HG02840 (cell line): Measurements from ENCODE around the gene SPECC1L.
"Not testable (repeated sequence)": the region's sequence is repeated elsewhere in the genome, so short reads cannot be mapped to it uniquely, and the experiment has no call there.

Source experiments
- ATAC-seq: cut with Tn5 transposase; IDR thresholded peaks from one replicate; pipeline ENCODE4 v1.9.1; 2021; ENCODE audit warnings: mild to moderate bottlenecking, moderate library complexity, moderate number of reproducible peaks; ENCODE audit not compliant: unreplicated experiment, low FRiP score

The SPECC1L gene

GRCh38 chr22:24270556-24271385 lies at the start of gene SPECC1L:
Gene SPECC1L (plus strand): TSS chr22:24270831. CDS start chr22:24302232, 31,401 bp downstream.
- ATAC-seq = peak; percentile 86

GRCh38 chr22:24224468-24224867 lies 46.2 kb upstream of the SPECC1L start:
- no peak for ATAC-seq

GRCh38 chr22:24225044-24225601 lies 45.5 kb upstream of the SPECC1L start:
- ATAC-seq = no peak

GRCh38 chr22:24225951-24226350 lies 44.7 kb upstream of the SPECC1L start:
- no peak for ATAC-seq

- no peak for ATAC-seq
Measured at GRCh38 chr22:24230911-24231656, 39.5 kb upstream of the SPECC1L start.

- ATAC-seq = no peak
Measured at GRCh38 chr22:24231706-24232105, 38.9 kb upstream of the SPECC1L start.

GRCh38 chr22:24232124-24232523 lies 38.5 kb upstream of the SPECC1L start:
- no peak for ATAC-seq

- no peak for ATAC-seq
Measured at GRCh38 chr22:24232725-24233124, 37.9 kb upstream of the SPECC1L start.

- no peak for ATAC-seq
Measured at GRCh38 chr22:24233235-24233634, 37.4 kb upstream of the SPECC1L start.

GRCh38 chr22:24233816-24234215 lies 36.8 kb upstream of the SPECC1L start:
- no peak for ATAC-seq

- ATAC-seq = no peak
Measured at GRCh38 chr22:24235315-24235714, 35.3 kb upstream of the SPECC1L start.

- no peak for ATAC-seq
Measured at GRCh38 chr22:24236656-24237055, 34.0 kb upstream of the SPECC1L start.

- not testable (repeated sequence) for ATAC-seq
Measured at GRCh38 chr22:24238101-24238694, 32.4 kb upstream of the SPECC1L start.

GRCh38 chr22:24240381-24240780 lies 30.2 kb upstream of the SPECC1L start:
- no peak for ATAC-seq

GRCh38 chr22:24240985-24241692 lies 29.5 kb upstream of the SPECC1L start:
- ATAC-seq = not testable (repeated sequence)

GRCh38 chr22:24243417-24243816 lies 27.2 kb upstream of the SPECC1L start:
- not testable (repeated sequence) for ATAC-seq

- no peak for ATAC-seq
Measured at GRCh38 chr22:24244144-24244787, 26.4 kb upstream of the SPECC1L start.

GRCh38 chr22:24245030-24245431 lies 25.6 kb upstream of the SPECC1L start, which contains the start of gene GGT5:
Gene GGT5 (minus strand): TSS chr22:24245082. CDS start chr22:24244725, 357 bp downstream.
- ATAC-seq = not testable (repeated sequence)
